ENCODE data around the gene MYO10. TPM values are rescaled to one million over a fixed set of nuclear protein-coding genes. Genes with fewer than 3 reads are reported as not detected.

The MYO10 gene
- total RNA-seq, 1 experiment from 2014 or later, result 89.8 TPM

DNA sequence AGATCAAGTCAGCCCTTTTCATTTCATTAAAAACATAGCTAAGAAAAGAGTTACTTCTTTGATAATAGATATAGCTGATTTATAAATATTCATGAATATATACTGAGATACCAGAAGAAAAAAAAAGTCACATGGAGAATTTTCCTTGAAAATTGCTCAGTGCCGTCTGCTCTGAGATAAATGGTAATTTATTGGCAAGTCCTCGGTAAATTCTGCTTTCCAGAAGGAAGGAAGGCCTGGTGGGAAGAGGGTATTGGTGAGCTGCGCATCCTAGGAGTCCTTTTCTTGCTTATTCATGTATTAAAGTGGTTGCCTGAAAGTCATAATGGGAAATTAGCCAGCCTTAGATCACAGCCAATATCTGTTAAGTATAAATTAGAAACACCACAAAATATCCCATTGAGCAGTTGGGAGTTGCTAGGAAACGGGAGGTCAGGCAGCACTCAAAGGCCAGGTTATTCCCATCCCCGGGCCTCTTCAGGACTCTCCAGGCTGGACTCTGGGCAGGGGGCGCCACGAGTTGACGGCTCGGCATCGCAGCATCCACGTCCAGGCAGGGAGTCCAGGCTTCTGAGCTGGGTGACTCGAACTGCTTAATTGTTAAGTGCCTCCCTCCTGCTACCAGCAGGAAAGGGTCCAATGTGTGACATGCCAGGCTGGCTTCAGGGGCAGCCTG is 202.6 kb downstream of the MYO10 start (continued):
- TF ChIP-seq, protein P1, sequence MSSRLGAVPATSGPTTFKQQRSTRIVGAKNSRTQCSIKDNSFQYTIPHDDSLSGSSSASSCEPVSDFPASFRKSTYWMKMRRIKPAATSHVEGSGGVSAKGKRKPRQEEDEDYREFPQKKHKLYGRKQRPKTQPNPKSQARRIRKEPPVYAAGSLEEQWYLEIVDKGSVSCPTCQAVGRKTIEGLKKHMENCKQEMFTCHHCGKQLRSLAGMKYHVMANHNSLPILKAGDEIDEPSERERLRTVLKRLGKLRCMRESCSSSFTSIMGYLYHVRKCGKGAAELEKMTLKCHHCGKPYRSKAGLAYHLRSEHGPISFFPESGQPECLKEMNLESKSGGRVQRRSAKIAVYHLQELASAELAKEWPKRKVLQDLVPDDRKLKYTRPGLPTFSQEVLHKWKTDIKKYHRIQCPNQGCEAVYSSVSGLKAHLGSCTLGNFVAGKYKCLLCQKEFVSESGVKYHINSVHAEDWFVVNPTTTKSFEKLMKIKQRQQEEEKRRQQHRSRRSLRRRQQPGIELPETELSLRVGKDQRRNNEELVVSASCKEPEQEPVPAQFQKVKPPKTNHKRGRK (CRISPR knock-in tag; IDR thresholded peaks at IDR 0.05; ENCODE audit: borderline replicate concordance), result no peak

DNA sequence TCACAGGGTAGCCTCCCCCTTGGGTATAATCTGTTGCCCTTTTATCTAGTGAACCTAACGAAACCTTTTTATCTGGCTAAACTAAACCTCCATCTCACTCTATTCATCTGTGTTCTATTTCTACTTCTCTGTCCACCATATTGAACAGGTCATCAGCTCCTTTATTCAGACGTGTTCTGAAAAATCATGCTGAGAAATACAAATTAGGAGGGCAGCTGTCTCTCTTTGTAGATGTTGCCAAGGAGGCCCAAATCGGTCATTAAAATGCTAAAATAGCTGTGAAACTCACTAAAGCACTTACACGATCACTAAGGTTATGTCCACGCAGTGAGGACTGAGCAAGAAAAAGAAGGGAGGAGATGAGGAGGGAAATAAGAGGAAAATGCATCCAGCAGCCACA is 203.7 kb downstream of the MYO10 start:
- no peak overlapping the region for H3K4me3 Mint-ChIP-seq
- POLR2A ChIA-PET, result no interaction called here
- CTCF ChIA-PET, result no interaction called here

More for the DNA sequence above, 203.7 kb downstream of the MYO10 start:
- Mint-ChIP-seq H3K4me1 (peaks cover 75% of the 10 kb centered on the region), H3K9me3 (no peaks in the 10 kb centered on the region), H3K27ac (peak overlapping the region; percentile 61), H3K36me3 (peaks cover 41% of the 10 kb centered on the region), H3K27me3 (ENCODE audit: low read depth) (no peaks in the 10 kb centered on the region)
- TF ChIP-seq HMGA2 (CRISPR knock-in tag; IDR thresholded peaks at IDR 0.05) (no peak), CTCF (IDR thresholded peaks at IDR 0.05) (no peak), ZNF423 (CRISPR knock-in tag; IDR thresholded peaks at IDR 0.05) (no peak), FOXJ3 (CRISPR knock-in tag; IDR thresholded peaks at IDR 0.05; ENCODE audit: borderline replicate concordance) (no peak), ZNF532 (CRISPR knock-in tag; IDR thresholded peaks at IDR 0.05; ENCODE audit: borderline replicate concordance) (no peak), JAZF1 (CRISPR knock-in tag; IDR thresholded peaks at IDR 0.05) (no peak), ATF6 (CRISPR knock-in tag; IDR thresholded peaks at IDR 0.05) (no peak), SMAD3 (CRISPR knock-in tag; IDR thresholded peaks at IDR 0.05; ENCODE audit: borderline replicate concordance) (no peak), ZNF263 (CRISPR knock-in tag; IDR thresholded peaks at IDR 0.05; ENCODE audit: low read depth) (no peak)
- TF ChIP-seq, protein P2, sequence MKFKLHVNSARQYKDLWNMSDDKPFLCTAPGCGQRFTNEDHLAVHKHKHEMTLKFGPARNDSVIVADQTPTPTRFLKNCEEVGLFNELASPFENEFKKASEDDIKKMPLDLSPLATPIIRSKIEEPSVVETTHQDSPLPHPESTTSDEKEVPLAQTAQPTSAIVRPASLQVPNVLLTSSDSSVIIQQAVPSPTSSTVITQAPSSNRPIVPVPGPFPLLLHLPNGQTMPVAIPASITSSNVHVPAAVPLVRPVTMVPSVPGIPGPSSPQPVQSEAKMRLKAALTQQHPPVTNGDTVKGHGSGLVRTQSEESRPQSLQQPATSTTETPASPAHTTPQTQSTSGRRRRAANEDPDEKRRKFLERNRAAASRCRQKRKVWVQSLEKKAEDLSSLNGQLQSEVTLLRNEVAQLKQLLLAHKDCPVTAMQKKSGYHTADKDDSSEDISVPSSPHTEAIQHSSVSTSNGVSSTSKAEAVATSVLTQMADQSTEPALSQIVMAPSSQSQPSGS (CRISPR knock-in tag; IDR thresholded peaks at IDR 0.05; ENCODE audit: borderline replicate concordance, low read depth), result no peak
- TF ChIP-seq, protein P3, sequence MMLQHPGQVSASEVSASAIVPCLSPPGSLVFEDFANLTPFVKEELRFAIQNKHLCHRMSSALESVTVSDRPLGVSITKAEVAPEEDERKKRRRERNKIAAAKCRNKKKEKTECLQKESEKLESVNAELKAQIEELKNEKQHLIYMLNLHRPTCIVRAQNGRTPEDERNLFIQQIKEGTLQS (CRISPR knock-in tag; conservative IDR thresholded peaks at IDR 0.05), result no peak
- TF ChIP-seq, protein P4, sequence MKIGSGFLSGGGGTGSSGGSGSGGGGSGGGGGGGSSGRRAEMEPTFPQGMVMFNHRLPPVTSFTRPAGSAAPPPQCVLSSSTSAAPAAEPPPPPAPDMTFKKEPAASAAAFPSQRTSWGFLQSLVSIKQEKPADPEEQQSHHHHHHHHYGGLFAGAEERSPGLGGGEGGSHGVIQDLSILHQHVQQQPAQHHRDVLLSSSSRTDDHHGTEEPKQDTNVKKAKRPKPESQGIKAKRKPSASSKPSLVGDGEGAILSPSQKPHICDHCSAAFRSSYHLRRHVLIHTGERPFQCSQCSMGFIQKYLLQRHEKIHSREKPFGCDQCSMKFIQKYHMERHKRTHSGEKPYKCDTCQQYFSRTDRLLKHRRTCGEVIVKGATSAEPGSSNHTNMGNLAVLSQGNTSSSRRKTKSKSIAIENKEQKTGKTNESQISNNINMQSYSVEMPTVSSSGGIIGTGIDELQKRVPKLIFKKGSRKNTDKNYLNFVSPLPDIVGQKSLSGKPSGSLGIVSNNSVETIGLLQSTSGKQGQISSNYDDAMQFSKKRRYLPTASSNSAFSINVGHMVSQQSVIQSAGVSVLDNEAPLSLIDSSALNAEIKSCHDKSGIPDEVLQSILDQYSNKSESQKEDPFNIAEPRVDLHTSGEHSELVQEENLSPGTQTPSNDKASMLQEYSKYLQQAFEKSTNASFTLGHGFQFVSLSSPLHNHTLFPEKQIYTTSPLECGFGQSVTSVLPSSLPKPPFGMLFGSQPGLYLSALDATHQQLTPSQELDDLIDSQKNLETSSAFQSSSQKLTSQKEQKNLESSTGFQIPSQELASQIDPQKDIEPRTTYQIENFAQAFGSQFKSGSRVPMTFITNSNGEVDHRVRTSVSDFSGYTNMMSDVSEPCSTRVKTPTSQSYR (CRISPR knock-in tag; IDR thresholded peaks at IDR 0.05), result no peak
- no peak for ATAC-seq
- no peak for DNase-seq (ENCODE audit: low spot score)
